Mesenchymal stem cell (in vitro differentiated cells and primary cell): ENCODE data around the gene RPGRIP1L.

Source experiments
- DNase-seq: peaks from one replicate; pipeline ENCODE4 v3.0.0-alpha.2; 2013
- H2AFZ ChIP-seq: one replicate; pipeline ENCODE4 v1.6.1; 2013; ENCODE audit warnings: low read depth, mild to moderate bottlenecking, control low read depth, inconsistent platforms, low read length, moderate library complexity
- H2AK5ac ChIP-seq: 2 replicates; pipeline ENCODE4 v1.6.1; 2013; ENCODE audit warnings: low read length, moderate library complexity, mild to moderate bottlenecking, inconsistent platforms; ENCODE audit not compliant: severe bottlenecking
- H2BK120ac ChIP-seq: one replicate; pipeline ENCODE4 v1.6.1; 2013; ENCODE audit warnings: low read depth, mild to moderate bottlenecking, inconsistent platforms, low read length, moderate library complexity
- H2BK12ac ChIP-seq, 2 experiments: one replicate each; pipeline ENCODE4 v1.6.1; 2013; ENCODE audit warnings: inconsistent platforms in 2 of 2, low read length in 2 of 2, mild to moderate bottlenecking in 2 of 2, moderate library complexity in 2 of 2, control low read depth in 1 of 2
- H2BK15ac ChIP-seq: one replicate; pipeline ENCODE4 v1.6.1; 2013; ENCODE audit warnings: mild to moderate bottlenecking, low read depth, inconsistent platforms; ENCODE audit not compliant: poor library complexity, severe bottlenecking
- H2BK5ac ChIP-seq: 2 replicates; pipeline ENCODE4 v1.6.1; 2013; ENCODE audit warnings: low read depth, mild to moderate bottlenecking, low read length, control low read depth, inconsistent platforms; ENCODE audit not compliant: poor library complexity, severe bottlenecking
- H3K14ac ChIP-seq, 2 experiments: one replicate each; pipeline ENCODE4 v1.6.1; 2013; ENCODE audit warnings: inconsistent platforms in 2 of 2, low read length in 2 of 2, control low read depth in 1 of 2, mild to moderate bottlenecking in 1 of 2, moderate library complexity in 1 of 2
- H3K18ac ChIP-seq, 2 experiments: one replicate each; pipeline ENCODE4 v1.6.1; 2013; ENCODE audit warnings: inconsistent platforms in 2 of 2, low read length in 2 of 2, control low read depth in 1 of 2, low read depth in 1 of 2, mild to moderate bottlenecking in 1 of 2
- H3K23ac ChIP-seq, 2 experiments: one replicate each; pipeline ENCODE4 v1.6.1; 2013; ENCODE audit warnings: inconsistent platforms in 2 of 2, low read length in 2 of 2, mild to moderate bottlenecking in 2 of 2, moderate library complexity in 2 of 2, control low read depth in 1 of 2
- H3K27ac ChIP-seq: 2 replicates; pipeline ENCODE4 v1.5.1; 2013; ENCODE audit warnings: mild to moderate bottlenecking, moderate library complexity, low read length, control low read depth, inconsistent platforms; ENCODE audit not compliant: poor library complexity, severe bottlenecking
- H3K27me3 ChIP-seq, 2 experiments: 2 replicates each; pipeline versions ENCODE4 v1.6.1 to v1.7.0; 2013; ENCODE audit warnings: low read length in 2 of 2, mild to moderate bottlenecking in 2 of 2, moderate library complexity in 2 of 2, control low read depth in 1 of 2, inconsistent platforms in 1 of 2; ENCODE audit not compliant: control insufficient read depth in 1 of 2, insufficient read depth in 1 of 2
- H3K36me3 ChIP-seq, 2 experiments: 2 replicates each; pipeline versions ENCODE4 v1.6.1 to v1.7.0; 2013; ENCODE audit warnings: low read length in 2 of 2, control low read depth in 1 of 2, inconsistent platforms in 1 of 2, low read depth in 1 of 2, mild to moderate bottlenecking in 1 of 2; ENCODE audit not compliant: insufficient read depth in 2 of 2, control insufficient read depth in 1 of 2
- H3K4ac ChIP-seq, 2 experiments: one replicate each; pipeline ENCODE4 v1.6.1; 2013; ENCODE audit warnings: inconsistent platforms in 2 of 2, low read length in 2 of 2, mild to moderate bottlenecking in 2 of 2, moderate library complexity in 2 of 2, control low read depth in 1 of 2, low read depth in 1 of 2
- H3K4me1 ChIP-seq: 2 replicates; pipeline ENCODE4 v1.6.1; 2013; ENCODE audit warnings: low read depth, low read length, control low read depth; ENCODE audit not compliant: control insufficient read depth, insufficient read depth
- H3K4me2 ChIP-seq: 2 replicates; pipeline ENCODE4 v1.6.1; 2013; ENCODE audit warnings: low read length, mild to moderate bottlenecking, inconsistent platforms; ENCODE audit not compliant: poor library complexity, severe bottlenecking
- H3K4me3 ChIP-seq, 2 experiments: 2 replicates each; pipeline versions ENCODE4 v1.5.1 to v1.7.0; 2013; ENCODE audit warnings: low read length in 2 of 2, mild to moderate bottlenecking in 2 of 2, control low read depth in 1 of 2, low read depth in 1 of 2; ENCODE audit not compliant: insufficient read depth in 1 of 2
- H3K79me1 ChIP-seq: replicated peaks from 2 replicates; pipeline ENCODE4 v1.6.1; 2013; ENCODE audit warnings: mild to moderate bottlenecking, control low read depth, low read length, inconsistent platforms; ENCODE audit not compliant: poor library complexity, severe bottlenecking
- H3K9ac ChIP-seq: 2 replicates; pipeline ENCODE4 v1.7.0; 2013; ENCODE audit warnings: mild to moderate bottlenecking, low read length, moderate library complexity
- H3K9me3 ChIP-seq: 2 replicates; pipeline ENCODE4 v1.7.0; 2013; ENCODE audit warnings: mild to moderate bottlenecking, low read length; ENCODE audit not compliant: control insufficient read depth
- H4K8ac ChIP-seq: one replicate; pipeline ENCODE4 v1.6.1; 2013; ENCODE audit warnings: inconsistent platforms, mild to moderate bottlenecking, low read length, moderate library complexity
- H4K91ac ChIP-seq: one replicate; pipeline ENCODE4 v1.6.1; 2013; ENCODE audit warnings: mild to moderate bottlenecking, low read length, inconsistent platforms
- WGBS: methylation state at CpG from one replicate; pipeline ENCODE4 v1.1.7; 2013; ENCODE audit warnings: mixed read lengths; 5-methylcytosine and 5-hydroxymethylcytosine counted together

Gene RPGRIP1L

GRCh38 chr16:53608094-53608493 lies 95.6 kb downstream of the RPGRIP1L start:
- Histone ChIP-seq H2BK120ac (no peak overlapping the region), H2BK15ac (no peak overlapping the region), H3K27me3 (no peaks in the 10 kb centered on the region), H2AK5ac (no peak overlapping the region), H2AFZ (no peak overlapping the region), H2BK12ac (no peak overlapping the region), H3K4ac (no peak overlapping the region), H3K18ac (no peak overlapping the region), H3K4me2 (no peak overlapping the region), H3K27ac (no peak overlapping the region), H3K36me3 (peaks cover 2 to 38% of the 10 kb centered on the region in 2 experiments), H3K4me1 (peaks cover 2% of the 10 kb centered on the region), H3K4me3 (no peak overlapping the region), H2BK5ac (no peak overlapping the region), H3K79me1 (no peaks in the 10 kb centered on the region), H3K9me3 (no peaks in the 10 kb centered on the region), H4K8ac (no peak overlapping the region), H3K23ac (no peak overlapping the region), H3K9ac (no peak overlapping the region), H4K91ac (no peak overlapping the region), H3K14ac (no peak overlapping the region)
- 98% methylated on average over 2 of the region's 2 CpGs for WGBS
- DNase-seq = no peak

DNA sequence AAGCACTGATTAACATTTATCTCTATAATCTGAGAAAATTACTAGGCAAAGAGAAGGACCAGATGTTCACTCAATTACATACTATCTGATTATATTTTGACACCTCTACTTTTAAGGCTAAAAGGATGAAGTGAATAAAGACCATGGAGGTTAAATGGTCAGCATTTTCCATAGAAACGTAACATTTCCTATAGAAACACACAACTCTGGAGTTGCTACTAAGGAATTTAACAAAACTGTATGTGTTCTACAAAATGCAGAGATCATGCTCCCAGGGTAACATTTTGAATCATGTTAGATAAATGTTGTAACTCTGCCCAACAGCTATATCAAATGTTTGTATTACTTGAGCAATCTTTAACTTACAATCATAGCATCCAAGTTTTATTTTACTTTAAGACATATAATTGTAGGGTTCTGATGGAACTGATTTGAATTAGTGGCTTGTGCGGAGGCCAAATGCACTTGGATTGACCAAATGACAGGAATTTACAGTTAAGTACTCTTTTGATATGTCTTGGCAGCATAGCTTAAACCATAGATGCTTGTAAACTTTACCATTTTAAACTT lies 97.7 kb downstream of the RPGRIP1L start:
- Histone ChIP-seq H3K9ac (no peak overlapping the region), H2BK15ac (no peak overlapping the region), H3K27ac (no peak overlapping the region), H2BK120ac (no peak overlapping the region), H4K91ac (no peak overlapping the region), H3K4ac (no peak overlapping the region), H3K36me3 (peaks cover 5 to 43% of the 10 kb centered on the region in 2 experiments), H3K23ac (no peak overlapping the region), H3K4me2 (no peak overlapping the region), H2BK5ac (no peak overlapping the region), H3K27me3 (no peaks in the 10 kb centered on the region), H2BK12ac (no peak overlapping the region), H3K4me3 (no peak overlapping the region), H3K9me3 (no peaks in the 10 kb centered on the region), H2AK5ac (no peak overlapping the region), H3K79me1 (no peaks in the 10 kb centered on the region), H3K14ac (no peak overlapping the region), H3K18ac (no peak overlapping the region), H2AFZ (no peak overlapping the region), H3K4me1 (no peaks in the 10 kb centered on the region), H4K8ac (no peak overlapping the region)
- DNase-seq = no peak
- 100% methylated on average over 1 of the region's 2 CpGs for WGBS

GRCh38 chr16:53605356-53605755 lies 98.3 kb downstream of the RPGRIP1L start:
- Histone ChIP-seq H2BK120ac (no peak overlapping the region), H2BK15ac (no peak overlapping the region), H3K9me3 (no peaks in the 10 kb centered on the region), H2BK12ac (no peak overlapping the region), H3K4me2 (no peak overlapping the region), H3K4me1 (no peaks in the 10 kb centered on the region), H3K9ac (no peak overlapping the region), H4K8ac (no peak overlapping the region), H3K4ac (no peak overlapping the region), H3K27ac (no peak overlapping the region), H2BK5ac (no peak overlapping the region), H2AK5ac (no peak overlapping the region), H4K91ac (no peak overlapping the region), H3K18ac (no peak overlapping the region), H3K4me3 (no peak overlapping the region), H3K79me1 (no peaks in the 10 kb centered on the region), H3K23ac (no peak overlapping the region), H3K27me3 (no peaks in the 10 kb centered on the region), H3K36me3 (peaks cover 5 to 38% of the 10 kb centered on the region in 2 experiments), H3K14ac (no peak overlapping the region), H2AFZ (no peak overlapping the region)
- no peak for DNase-seq
- WGBS = 92% methylated on average over 9 of the region's 10 CpGs

GRCh38 chr16:53601961-53602360 lies 101.7 kb downstream of the RPGRIP1L start:
- H3K4me1 ChIP-seq = no peaks in the 10 kb centered on the region
- no peak overlapping the region for H2BK120ac ChIP-seq
- H4K91ac ChIP-seq = no peak overlapping the region
- peaks cover 5 to 45% of the 10 kb centered on the region in 2 experiments for H3K36me3 ChIP-seq
- no peak overlapping the region for H2AFZ ChIP-seq
- H3K9ac ChIP-seq = no peak overlapping the region
- no peak overlapping the region for H3K18ac ChIP-seq
- no peak overlapping the region for H3K14ac ChIP-seq
- H3K27ac ChIP-seq = no peak overlapping the region
- no peak overlapping the region for H3K4ac ChIP-seq
- H2BK5ac ChIP-seq = no peak overlapping the region
- no peak overlapping the region for H3K4me3 ChIP-seq
- no peak overlapping the region for H4K8ac ChIP-seq
- H3K9me3 ChIP-seq = no peaks in the 10 kb centered on the region
- no peak overlapping the region for H2BK15ac ChIP-seq
- no peak overlapping the region for H2BK12ac ChIP-seq
- over 99% methylated on average over 4 of the region's 4 CpGs for WGBS
- no peak overlapping the region for H3K23ac ChIP-seq
- no peak for DNase-seq
- H2AK5ac ChIP-seq = no peak overlapping the region
- H3K4me2 ChIP-seq = no peak overlapping the region
- no peaks in the 10 kb centered on the region for H3K79me1 ChIP-seq
- H3K27me3 ChIP-seq = no peaks in the 10 kb centered on the region
